K562 (cell line): ENCODE results near the gene RSRP1. TPM values are rescaled to one million over a fixed set of nuclear protein-coding genes. Genes with fewer than 3 reads are reported as not detected.

Experiments used
- ASH1L ChIP-seq: fragments of 450-650 bp; IDR thresholded peaks from 2 replicates; pipeline ENCODE4 v1.6.1; 2018; ENCODE audit warnings: borderline replicate concordance, mild to moderate bottlenecking, low read depth; ENCODE audit not compliant: partially characterized antibody
- DMBX1 ChIP-seq: fragments of 250-450 bp; sonication (Bioruptor Pico); IDR thresholded peaks from 2 replicates; pipeline ENCODE4 v1.8.0; 2022; ENCODE audit warnings: inconsistent platforms, mild to moderate bottlenecking, moderate library complexity, borderline replicate concordance
- GATAD2A ChIP-seq: fragments of 450-650 bp; IDR thresholded peaks from 2 replicates; pipeline ENCODE4 v1.6.1; 2017
- HMG20B ChIP-seq: fragments of 250-450 bp; sonication (Bioruptor Pico); IDR thresholded peaks from 2 replicates; pipeline ENCODE4 v1.5.0; 2021; ENCODE audit warnings: mild to moderate bottlenecking
- KLF13 ChIP-seq: fragments of 450-650 bp; IDR thresholded peaks from 2 replicates; pipeline ENCODE4 v1.6.1; 2016; ENCODE audit warnings: missing genetic modification characterization, low read depth, mild to moderate bottlenecking, missing compliant biosample characterization, moderate library complexity, borderline replicate concordance
- MAZ ChIP-seq, 2 experiments: fragments of 450-650 bp in 1 of 2; sonication (generic) in 1 of 2; formaldehyde crosslinking; IDR thresholded peaks in 1 of 2; conservative IDR thresholded peaks in 1 of 2; 2 replicates each; pipeline versions ENCODE4 v1.4.0 to v1.5.0; 2020; ENCODE audit warnings: mild to moderate bottlenecking in 1 of 2, missing genetic modification reagents in 1 of 2
- POLR2B ChIP-seq: fragments of 450-650 bp; IDR thresholded peaks from 2 replicates; pipeline ENCODE4 v1.6.1; 2018; ENCODE audit warnings: low read depth; ENCODE audit not compliant: partially characterized antibody
- REST ChIP-seq, 2 experiments: fragments of 450-650 bp; formaldehyde crosslinking in 1 of 2; IDR thresholded peaks; 2 replicates each; pipeline versions ENCODE4 v1.4.0 to v1.6.1; 2014 to 2020; ENCODE audit warnings: mild to moderate bottlenecking in 2 of 2, borderline replicate concordance in 1 of 2, low read depth in 1 of 2
- TCF7L2 ChIP-seq: fragments of 150-350 bp; IDR thresholded peaks from 2 replicates; pipeline ENCODE4 v1.6.1; 2016; ENCODE audit warnings: low read depth, mild to moderate bottlenecking, low read length, moderate library complexity
- UBTF ChIP-seq, 2 experiments: IDR thresholded peaks; 2 replicates each; pipeline ENCODE4 v1.6.1; 2012; ENCODE audit warnings: improper control_type of control experiment in 2 of 2, low read depth in 2 of 2, low read length in 2 of 2, borderline replicate concordance in 1 of 2
- ZNF282 ChIP-seq: sonication (generic); formaldehyde crosslinking; IDR thresholded peaks from 2 replicates; pipeline ENCODE4 v1.8.1; 2023; ENCODE audit warnings: missing genetic modification reagents
- ZNF311 ChIP-seq: fragments of 250-450 bp; sonication (Bioruptor Pico); IDR thresholded peaks from 2 replicates; pipeline ENCODE4 v1.4.0; 2020; ENCODE audit warnings: mild to moderate bottlenecking, moderate library complexity
- polyA plus RNA-seq, 8 experiments: library from polyadenylated mRNA; depleted of rRNA in 4 of 8; stranded (reverse) in 5 of 8; unstranded in 3 of 8; fragments of >200 nt; fragmentation: Nextera tagmentation in 2 of 8; fragmentation: Illumina TruSeq in 1 of 8; extraction: Ambion mirVana in 2 of 8; extraction: Trizol in 1 of 8; gene quantifications; 2 replicates each; pipeline versions ENCODE4 v1.2.1 to v1.2.3, GENCODE V29; 2011 to 2014; ENCODE audit warnings: inconsistent platforms in 1 of 8, missing spikeins in 1 of 8
- total RNA-seq, 7 experiments: library from RNA; depleted of rRNA in 6 of 7; stranded (reverse); fragments of >200 nt in 6 of 7; fragmentation: Illumina TruSeq in 2 of 7; extraction: Trizol in 2 of 7; gene quantifications; 2 replicates each; pipeline versions ENCODE4 v1.2.1 to v1.2.3, GENCODE V29; 2011 to 2021; ENCODE audit warnings: low replicate concordance in 1 of 7
- TF ChIP-seq, protein P1 (sequence below): sonication (generic); formaldehyde crosslinking; IDR thresholded peaks from 2 replicates; pipeline ENCODE4 v1.8.0; 2022; ENCODE audit warnings: mild to moderate bottlenecking, missing genetic modification reagents

The RSRP1 gene
- total and polyA plus RNA-seq, 9 of the 15 experiments (the other 6 are each of a cell fraction or from before 2014, with no cell fraction given), result 27.2 to 283 (median 146) TPM

DNA sequence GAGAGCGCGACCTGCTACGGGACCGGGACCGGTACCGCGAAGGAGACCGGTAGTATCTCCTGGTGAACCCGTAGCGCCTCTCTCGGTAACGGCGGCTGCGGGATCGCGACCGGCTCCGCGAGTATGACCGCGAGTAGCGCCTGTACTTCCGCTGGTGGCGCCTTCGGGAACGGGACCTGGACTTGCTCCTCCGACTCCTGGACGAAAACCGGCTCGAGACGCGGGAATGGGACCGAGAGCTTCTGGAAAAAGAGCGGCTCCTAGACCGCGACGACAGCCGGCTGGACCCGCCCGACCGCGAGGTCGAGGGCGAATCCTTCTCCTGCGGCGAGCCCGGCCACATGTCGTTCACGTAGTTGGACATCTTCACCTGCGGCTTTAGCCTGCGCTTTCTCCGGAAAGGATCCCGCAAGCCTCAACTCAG is 642 bp downstream of the RSRP1 start (continued):
- TF ChIP-seq MAZ (CRISPR knock-in tag; conservative IDR thresholded peaks at IDR 0.05 in 1 of 2, IDR thresholded peaks at IDR 0.05 in 1 of 2) (no peak), KLF13 (tag) (no peak), TCF7L2 (no peak), DMBX1 (no peak), HMG20B (CRISPR knock-in tag) (no peak), ASH1L (no peak), ZNF311 (CRISPR knock-in tag) (no peak), GATAD2A (no peak), ZNF282 (CRISPR knock-in tag) (0 out of 2 replicates have a peak, but pooled peaks have one; percentile 26), REST (IDR thresholded peaks at IDR 0.05; ENCODE audit: borderline replicate concordance) (no peak), REST (CRISPR knock-in tag; IDR thresholded peaks at IDR 0.05; ENCODE audit: low read depth) (no peak), UBTF (IDR thresholded peaks at IDR 0.05; ENCODE audit: borderline replicate concordance in 1 of 2, low read depth in 2 of 2, low read length in 2 of 2) (no peak), POLR2B (no peak)
- TF ChIP-seq, protein P1, sequence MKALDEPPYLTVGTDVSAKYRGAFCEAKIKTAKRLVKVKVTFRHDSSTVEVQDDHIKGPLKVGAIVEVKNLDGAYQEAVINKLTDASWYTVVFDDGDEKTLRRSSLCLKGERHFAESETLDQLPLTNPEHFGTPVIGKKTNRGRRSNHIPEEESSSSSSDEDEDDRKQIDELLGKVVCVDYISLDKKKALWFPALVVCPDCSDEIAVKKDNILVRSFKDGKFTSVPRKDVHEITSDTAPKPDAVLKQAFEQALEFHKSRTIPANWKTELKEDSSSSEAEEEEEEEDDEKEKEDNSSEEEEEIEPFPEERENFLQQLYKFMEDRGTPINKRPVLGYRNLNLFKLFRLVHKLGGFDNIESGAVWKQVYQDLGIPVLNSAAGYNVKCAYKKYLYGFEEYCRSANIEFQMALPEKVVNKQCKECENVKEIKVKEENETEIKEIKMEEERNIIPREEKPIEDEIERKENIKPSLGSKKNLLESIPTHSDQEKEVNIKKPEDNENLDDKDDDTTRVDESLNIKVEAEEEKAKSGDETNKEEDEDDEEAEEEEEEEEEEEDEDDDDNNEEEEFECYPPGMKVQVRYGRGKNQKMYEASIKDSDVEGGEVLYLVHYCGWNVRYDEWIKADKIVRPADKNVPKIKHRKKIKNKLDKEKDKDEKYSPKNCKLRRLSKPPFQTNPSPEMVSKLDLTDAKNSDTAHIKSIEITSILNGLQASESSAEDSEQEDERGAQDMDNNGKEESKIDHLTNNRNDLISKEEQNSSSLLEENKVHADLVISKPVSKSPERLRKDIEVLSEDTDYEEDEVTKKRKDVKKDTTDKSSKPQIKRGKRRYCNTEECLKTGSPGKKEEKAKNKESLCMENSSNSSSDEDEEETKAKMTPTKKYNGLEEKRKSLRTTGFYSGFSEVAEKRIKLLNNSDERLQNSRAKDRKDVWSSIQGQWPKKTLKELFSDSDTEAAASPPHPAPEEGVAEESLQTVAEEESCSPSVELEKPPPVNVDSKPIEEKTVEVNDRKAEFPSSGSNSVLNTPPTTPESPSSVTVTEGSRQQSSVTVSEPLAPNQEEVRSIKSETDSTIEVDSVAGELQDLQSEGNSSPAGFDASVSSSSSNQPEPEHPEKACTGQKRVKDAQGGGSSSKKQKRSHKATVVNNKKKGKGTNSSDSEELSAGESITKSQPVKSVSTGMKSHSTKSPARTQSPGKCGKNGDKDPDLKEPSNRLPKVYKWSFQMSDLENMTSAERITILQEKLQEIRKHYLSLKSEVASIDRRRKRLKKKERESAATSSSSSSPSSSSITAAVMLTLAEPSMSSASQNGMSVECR (CRISPR knock-in tag), result no peak
